Caco-2 (cell line): ENCODE results near the gene SPTB. TPM values are rescaled to one million over a fixed set of nuclear protein-coding genes. Genes with fewer than 3 reads are reported as not detected.

Experiments used
- BruUV-seq: library from RNA; stranded (reverse); fragments of 400-500 nt; replicated peaks from 2 replicates; lab custom pipeline; 2021; lab: Mats Ljungman, UMichigan
- CTCF ChIA-PET: fragments of 300-600 bp; sonication (Branson Sonifier 250); formaldehyde crosslinking; loops from one replicate; lab custom pipeline; 2022; ENCODE audit warnings: antibody characterized with exemption; lab: Charles Lee
- POLR2A ChIA-PET: fragments of 300-600 bp; sonication (Branson Sonifier 250); formaldehyde crosslinking; loops from one replicate; lab custom pipeline; 2022; ENCODE audit warnings: antibody characterized with exemption; lab: Charles Lee
- DNase-seq, 2 experiments: peaks; one replicate each; pipeline versions ENCODE4 v3.0.0 to v3.0.0-alpha.2; 2020 to 2022
- H3K27me3 ChIP-seq: replicated peaks from 2 replicates; pipeline ENCODE4 v1.6.0; 2011; ENCODE audit warnings: low read length; ENCODE audit not compliant: control insufficient read depth, insufficient read depth
- H3K36me3 ChIP-seq: 2 replicates; pipeline ENCODE4 v1.5.1; 2011; ENCODE audit warnings: low read length; ENCODE audit not compliant: control insufficient read depth, insufficient read depth
- H3K4me1 ChIP-seq: fragments of 250-450 bp; sonication (Bioruptor Pico); 2 replicates; pipeline ENCODE4 v1.5.1; 2020; ENCODE audit warnings: mild to moderate bottlenecking
- H3K4me3 ChIP-seq: 2 replicates; pipeline ENCODE4 v1.5.1; 2011; ENCODE audit warnings: low read depth, mild to moderate bottlenecking, control low read depth, low read length
- H3K9me3 ChIP-seq: fragments of 250-450 bp; sonication (Bioruptor Pico); 2 replicates; pipeline ENCODE4 v1.5.1; 2020; ENCODE audit warnings: mild to moderate bottlenecking, moderate library complexity
- H3K27ac Mint-ChIP-seq: one replicate; pipeline ENCODE4 v1.8.0; 2022; ENCODE audit warnings: mixed read lengths; ENCODE audit not compliant: unreplicated experiment
- H3K27me3 Mint-ChIP-seq: one replicate; pipeline ENCODE4 v1.8.0; 2022; ENCODE audit warnings: mixed read lengths; ENCODE audit not compliant: insufficient read depth, unreplicated experiment
- H3K36me3 Mint-ChIP-seq: one replicate; pipeline ENCODE4 v1.8.0; 2022; ENCODE audit warnings: mild to moderate bottlenecking, mixed read lengths; ENCODE audit not compliant: insufficient read depth, unreplicated experiment
- H3K4me1 Mint-ChIP-seq: one replicate; pipeline ENCODE4 v1.8.0; 2022; ENCODE audit warnings: low read depth, mixed read lengths; ENCODE audit not compliant: unreplicated experiment
- H3K4me3 Mint-ChIP-seq: one replicate; pipeline ENCODE4 v1.8.0; 2022; ENCODE audit warnings: mild to moderate bottlenecking, moderate library complexity, mixed read lengths; ENCODE audit not compliant: unreplicated experiment
- H3K9me3 Mint-ChIP-seq: one replicate; pipeline ENCODE4 v1.8.0; 2022; ENCODE audit warnings: mixed read lengths; ENCODE audit not compliant: unreplicated experiment
- CTCF ChIP-seq, 2 experiments: fragments of 200-600 bp in 1 of 2; IDR thresholded peaks; 1 replicate in 1 of 2; 2 replicates in 1 of 2; pipeline versions ENCODE4 v1.5.1 to v1.8.0; 2011 to 2022; ENCODE audit warnings: antibody characterized with exemption in 1 of 2, control low read depth in 1 of 2, inconsistent platforms in 1 of 2, low read depth in 1 of 2, low read length in 1 of 2, mild to moderate bottlenecking in 1 of 2, moderate library complexity in 1 of 2; ENCODE audit not compliant: insufficient read depth in 1 of 2, severe bottlenecking in 1 of 2, unreplicated experiment in 1 of 2
- intact Hi-C: fragments of 100-400 bp; cut with micrococcal nuclease; formaldehyde crosslinking; loops from one replicate; pipeline ENCODE4 v1.10.0; 2022; ENCODE audit not compliant: unreplicated experiment
- total RNA-seq: library from RNA; stranded (reverse); gene quantifications from 2 replicates; pipeline ENCODE4 v1.2.3, GENCODE V29; 2022

SPTB gene
- total RNA-seq, 1 experiment from 2014 or later, result 1.7 TPM

DNA sequence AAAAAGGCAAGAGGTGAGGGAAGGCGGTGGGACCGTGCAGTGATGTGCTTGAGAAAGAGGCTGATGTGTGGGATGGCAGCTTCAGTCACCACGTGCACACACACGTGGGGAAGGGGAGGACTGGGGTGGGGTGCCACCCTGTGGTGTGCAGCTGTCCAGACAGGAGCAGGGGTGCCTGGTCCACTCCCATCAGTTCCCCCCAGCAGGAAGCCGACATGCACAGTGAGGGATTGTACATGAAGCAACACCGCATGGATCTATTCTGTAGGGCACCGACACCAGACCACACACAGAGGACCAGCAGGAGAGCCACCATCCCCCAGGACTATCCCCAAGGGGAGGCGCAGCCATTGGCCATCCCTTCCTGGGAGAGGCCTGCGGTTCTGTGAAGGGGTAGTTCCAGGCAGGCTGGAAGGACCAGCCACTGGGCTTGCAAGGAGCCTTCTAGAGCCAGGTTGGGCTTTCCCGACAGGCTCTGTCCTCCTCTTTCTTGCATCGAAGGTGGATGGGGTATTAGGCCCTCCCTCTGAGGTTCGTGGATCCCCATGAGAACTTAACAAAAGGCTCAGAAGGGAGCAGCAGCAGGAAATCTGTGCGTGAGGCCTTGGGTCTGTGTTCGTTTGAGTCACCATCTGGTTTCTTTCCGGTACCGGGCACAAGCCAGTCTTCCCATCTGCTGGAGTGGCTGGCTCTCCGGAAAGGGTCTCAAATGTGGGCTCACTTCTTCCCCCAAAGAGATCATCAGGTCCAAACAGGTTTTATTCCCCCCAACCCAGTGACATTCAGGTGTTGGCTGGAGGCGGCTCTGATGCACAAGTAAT is 115.7 kb downstream of the SPTB start:
- Mint-ChIP-seq H3K27ac (peak overlapping the region; percentile 19), H3K27me3 (no peaks in the 10 kb centered on the region), H3K36me3 (peaks cover 13% of the 10 kb centered on the region), H3K4me3 (no peak overlapping the region), H3K9me3 (no peaks in the 10 kb centered on the region), H3K4me1 (peaks cover 49% of the 10 kb centered on the region)
- Histone ChIP-seq H3K36me3 (no peaks in the 10 kb centered on the region), H3K27me3 (no peaks in the 10 kb centered on the region), H3K4me3 (no peak overlapping the region), H3K4me1 (peaks cover 45% of the 10 kb centered on the region), H3K9me3 (no peaks in the 10 kb centered on the region)
- POLR2A ChIA-PET, result no interaction called here
- no TSS peak for BruUV-seq
- peak; percentile 59 to 64 for DNase-seq
- TF ChIP-seq CTCF (IDR thresholded peaks at IDR 0.05; ENCODE audit: insufficient read depth in 1 of 2, low read depth in 1 of 2, low read length in 1 of 2, severe bottlenecking in 1 of 2, unreplicated experiment in 1 of 2), result peak; percentile 27 to 39
- CTCF ChIA-PET, result interaction anchor here (0.6 to 2.0 kb wide), 21 partner anchors 10 to 420 kb away, joined by 3 to 12 read pairs (median 4); no protein-coding TSS in a partner anchor
- intact Hi-C loops, result loop anchor here (1.0 to 5.0 kb wide), 4 partner anchors 93 to 422 kb away; partner anchors contain the start of gene HSPA2

GRCh38 chr14:64763085-64763782 is 116.5 kb downstream of the SPTB start:
- H3K36me3 ChIP-seq, result no peaks in the 10 kb centered on the region
- H3K4me3 Mint-ChIP-seq, result no peak overlapping the region
- H3K27me3 Mint-ChIP-seq, result no peaks in the 10 kb centered on the region
- DNase-seq, result no peak
- no peaks in the 10 kb centered on the region for H3K9me3 Mint-ChIP-seq
- H3K9me3 ChIP-seq, result no peaks in the 10 kb centered on the region
- no peak overlapping the region for H3K4me3 ChIP-seq
- BruUV-seq, result no TSS peak
- H3K27me3 ChIP-seq, result no peaks in the 10 kb centered on the region
- ChIA-PET CTCF (interaction anchor here (1.0 to 2.0 kb wide), 3 partner anchors 83 to 127 kb away, joined by 4 to 9 read pairs (median 4); no protein-coding TSS in a partner anchor), POLR2A (no interaction called here)
- peaks cover 21% of the 10 kb centered on the region for H3K36me3 Mint-ChIP-seq
- no peak overlapping the region for H3K27ac Mint-ChIP-seq
- no peak for TF ChIP-seq CTCF (IDR thresholded peaks at IDR 0.05; ENCODE audit: insufficient read depth in 1 of 2, low read depth in 1 of 2, low read length in 1 of 2, severe bottlenecking in 1 of 2, unreplicated experiment in 1 of 2)
- intact Hi-C loops, result loop anchor here (5.0 kb wide), 3 partner anchors 129 to 421 kb away; partner anchors contain the start of gene HSPA2
- peaks cover 50% of the 10 kb centered on the region for H3K4me1 ChIP-seq
- peaks cover 56% of the 10 kb centered on the region for H3K4me1 Mint-ChIP-seq
